ENCODE data around the gene PRKCQ. TPM values are rescaled to one million over a fixed set of nuclear protein-coding genes. Genes with fewer than 3 reads are reported as not detected.

The PRKCQ gene
- total RNA-seq, 2 experiments from 2014 or later, result 4.0 to 7.8 TPM

- no peak for DNase-seq (ENCODE audit: low spot score)
- H3K27ac ChIP-seq (ENCODE audit: low read depth, low read length, poor library complexity, severe bottlenecking), result no peak overlapping the region
- H2AFZ ChIP-seq (ENCODE audit: low read length), result no peak overlapping the region
- no peaks in the 10 kb centered on the region; the same call in 1 of the 2 replicates for H3K36me3 ChIP-seq (ENCODE audit: insufficient read depth, low read length)
- no TSS peak for BruUV-seq (replicated peaks)
- CTCF ChIA-PET (ENCODE audit: unreplicated experiment), result no interaction called here
- peak overlapping the region; percentile 54 for H3K4me2 ChIP-seq (ENCODE audit: low read length)
- H3K9me3 ChIP-seq (ENCODE audit: low read length), result no peaks in the 10 kb centered on the region
- no peaks in the 10 kb centered on the region for H3K9me2 ChIP-seq (ENCODE audit: insufficient read depth, low read length)
- peaks cover 14% of the 10 kb centered on the region for H3K4me1 ChIP-seq (ENCODE audit: insufficient read depth, low read length, poor library complexity, severe bottlenecking)
- no peaks in the 10 kb centered on the region for H4K20me1 ChIP-seq (ENCODE audit: insufficient read depth, low read length)
- POLR2A ChIA-PET, result interaction anchor here (0.6 kb wide), 1 partner anchor 195 kb away, joined by 3 read pairs; no protein-coding TSS in a partner anchor
- no peaks in the 10 kb centered on the region for H3K79me2 ChIP-seq (ENCODE audit: insufficient read depth, low read depth, low read length)
- no peak for TF ChIP-seq EZH2phosphoT487 (IDR thresholded peaks at IDR 0.05; ENCODE audit: borderline replicate concordance, low read depth, low read length)
- TF ChIP-seq CTCF (conservative IDR thresholded peaks at IDR 0.05; ENCODE audit: low read length), result 0 out of 2 replicates have a peak, but pooled peaks have one; percentile 15
- intact Hi-C loops (cut with micrococcal nuclease; ENCODE audit: unreplicated experiment), result no loop called here
- peak overlapping the region; percentile 7 for H3K4me3 ChIP-seq (ENCODE audit: low read depth, low read length, poor library complexity, severe bottlenecking)
Measured at GRCh38 chr10:6464862-6465430, 115.1 kb downstream of the PRKCQ start.

DNA sequence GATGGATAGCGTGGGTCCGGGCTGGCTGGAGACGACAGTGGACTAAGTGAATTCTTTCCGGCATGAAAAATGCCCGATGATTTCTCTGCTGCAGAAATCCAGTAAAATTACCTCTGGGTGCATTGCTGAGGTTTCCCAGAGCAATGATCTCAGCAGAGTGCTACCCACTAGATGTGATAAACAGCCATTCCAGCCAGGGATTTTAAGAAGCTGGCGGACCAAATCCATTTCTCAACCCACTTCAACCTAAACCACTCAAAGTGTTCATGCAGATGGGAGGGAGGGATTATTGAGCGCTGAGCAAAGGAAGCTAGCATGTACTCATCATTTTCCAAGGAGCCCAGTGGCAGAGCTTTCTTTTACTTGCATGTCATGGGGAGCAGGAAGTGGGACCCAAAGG, 116.7 kb downstream of the PRKCQ start:
- Histone ChIP-seq H3K36me3 (ENCODE audit: insufficient read depth, low read length) (peaks cover 9% of the 10 kb centered on the region; the same call in 1 of the 2 replicates), H3K9me2 (ENCODE audit: insufficient read depth, low read length) (no peaks in the 10 kb centered on the region), H3K27ac (ENCODE audit: low read depth, low read length, poor library complexity, severe bottlenecking) (no peak overlapping the region), H3K4me1 (ENCODE audit: insufficient read depth, low read length, poor library complexity, severe bottlenecking) (peaks cover 14% of the 10 kb centered on the region), H3K79me2 (ENCODE audit: insufficient read depth, low read depth, low read length) (no peaks in the 10 kb centered on the region), H3K9me3 (ENCODE audit: low read length) (no peaks in the 10 kb centered on the region), H4K20me1 (ENCODE audit: insufficient read depth, low read length) (no peaks in the 10 kb centered on the region), H2AFZ (ENCODE audit: low read length) (no peak overlapping the region), H3K4me3 (ENCODE audit: low read depth, low read length, poor library complexity, severe bottlenecking) (no peak overlapping the region), H3K4me2 (ENCODE audit: low read length) (no peak overlapping the region)
- intact Hi-C loops (cut with micrococcal nuclease; ENCODE audit: unreplicated experiment), result no loop called here
- no TSS peak for BruUV-seq (replicated peaks)
- no peak for TF ChIP-seq EZH2phosphoT487 (IDR thresholded peaks at IDR 0.05; ENCODE audit: borderline replicate concordance, low read depth, low read length)
- TF ChIP-seq CTCF (conservative IDR thresholded peaks at IDR 0.05; ENCODE audit: low read length), result no peak
- no peak for DNase-seq (ENCODE audit: low spot score)
- ChIA-PET CTCF (ENCODE audit: unreplicated experiment) (no interaction called here), POLR2A (interaction anchor here (0.6 to 1.0 kb wide), 2 partner anchors 45 to 430 kb away, joined by 3 read pairs; no protein-coding TSS in a partner anchor)

DNA sequence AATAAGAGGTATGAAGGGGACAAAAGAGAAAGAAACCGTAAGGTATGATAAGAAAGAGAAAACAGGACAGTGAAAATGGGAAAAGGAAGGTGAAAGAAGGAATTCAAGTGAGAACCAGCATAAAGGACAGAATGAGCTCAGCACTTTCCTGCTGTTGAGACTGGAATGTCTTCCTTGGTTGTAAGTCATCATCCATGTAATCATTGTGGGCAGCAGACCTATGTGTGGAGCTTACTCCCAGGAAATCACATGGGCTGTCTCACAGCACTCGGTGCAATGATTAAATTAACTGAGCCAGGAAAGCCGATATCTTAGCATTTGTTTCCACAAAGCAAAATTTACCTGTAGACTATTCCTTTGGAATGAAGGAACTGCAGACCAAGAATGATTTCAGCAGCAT, 118.1 kb downstream of the PRKCQ start:
- Histone ChIP-seq H3K27ac (ENCODE audit: low read depth, low read length, poor library complexity, severe bottlenecking) (no peak overlapping the region), H3K79me2 (ENCODE audit: insufficient read depth, low read depth, low read length) (no peaks in the 10 kb centered on the region), H4K20me1 (ENCODE audit: insufficient read depth, low read length) (no peaks in the 10 kb centered on the region), H3K4me3 (ENCODE audit: low read depth, low read length, poor library complexity, severe bottlenecking) (no peak overlapping the region), H3K9me3 (ENCODE audit: low read length) (no peaks in the 10 kb centered on the region), H3K4me1 (ENCODE audit: insufficient read depth, low read length, poor library complexity, severe bottlenecking) (peaks cover 14% of the 10 kb centered on the region), H2AFZ (ENCODE audit: low read length) (no peak overlapping the region), H3K36me3 (ENCODE audit: insufficient read depth, low read length) (peaks cover 12% of the 10 kb centered on the region; the same call in 1 of the 2 replicates), H3K4me2 (ENCODE audit: low read length) (no peak overlapping the region), H3K9me2 (ENCODE audit: insufficient read depth, low read length) (no peaks in the 10 kb centered on the region)
- TF ChIP-seq EZH2phosphoT487 (IDR thresholded peaks at IDR 0.05; ENCODE audit: borderline replicate concordance, low read depth, low read length) (no peak), CTCF (conservative IDR thresholded peaks at IDR 0.05; ENCODE audit: low read length) (no peak)
- POLR2A ChIA-PET, result no interaction called here
- no peak for DNase-seq (ENCODE audit: low spot score)
- CTCF ChIA-PET (ENCODE audit: unreplicated experiment), result no interaction called here
- intact Hi-C loops (cut with micrococcal nuclease; ENCODE audit: unreplicated experiment), result no loop called here
- no TSS peak for BruUV-seq (replicated peaks)

Data from OCI-LY7 (cell line).